Smooth muscle cell (in vitro differentiated cells): ENCODE data around the gene SWAP70. TPM values are rescaled to one million over a fixed set of nuclear protein-coding genes. Genes with fewer than 3 reads are reported as not detected.

Experiments used
- DNase-seq: peaks from one replicate; lab custom pipeline; 2025; ENCODE audit not compliant: unreplicated experiment; lab: John Stamatoyannopoulos, UW
- H2AFZ ChIP-seq: fragments of 200-600 bp; sonication (generic); 2 replicates; pipeline ENCODE4 v1.6.0; 2016; ENCODE audit warnings: antibody characterized with exemption, low read depth, mild to moderate bottlenecking
- H3F3A ChIP-seq: fragments of 200-600 bp; sonication (generic); 2 replicates; pipeline ENCODE4 v1.6.0; 2017; ENCODE audit warnings: antibody characterized with exemption, low read depth
- H3K27ac ChIP-seq: fragments of 200-600 bp; sonication (generic); 2 replicates; pipeline ENCODE4 v1.5.1; 2016; ENCODE audit warnings: low read depth, mild to moderate bottlenecking
- H3K27me3 ChIP-seq: fragments of 200-600 bp; sonication (generic); 2 replicates; pipeline ENCODE4 v1.6.1; 2016; ENCODE audit warnings: low read depth, mild to moderate bottlenecking
- H3K36me3 ChIP-seq: fragments of 200-600 bp; sonication (generic); 2 replicates; pipeline ENCODE4 v1.5.1; 2016; ENCODE audit warnings: low read depth
- H3K4me1 ChIP-seq: fragments of 200-600 bp; sonication (generic); 2 replicates; pipeline ENCODE4 v1.5.1; 2016; ENCODE audit warnings: low read depth
- H3K4me2 ChIP-seq: fragments of 200-600 bp; sonication (generic); 2 replicates; pipeline ENCODE4 v1.6.0; 2016; ENCODE audit warnings: mild to moderate bottlenecking
- H3K4me3 ChIP-seq: fragments of 200-600 bp; sonication (generic); 2 replicates; pipeline ENCODE4 v1.5.1; 2016; ENCODE audit warnings: mild to moderate bottlenecking
- H3K79me2 ChIP-seq: fragments of 200-600 bp; sonication (generic); 2 replicates; pipeline ENCODE4 v1.6.0; 2016; ENCODE audit warnings: low read depth, mild to moderate bottlenecking
- H3K9ac ChIP-seq: fragments of 200-600 bp; sonication (generic); 2 replicates; pipeline ENCODE4 v1.6.0; 2016; ENCODE audit warnings: low read depth
- H3K9me3 ChIP-seq: fragments of 200-600 bp; sonication (generic); replicated peaks from 2 replicates; pipeline ENCODE4 v1.5.1; 2016; ENCODE audit warnings: low read depth
- H4K20me1 ChIP-seq: fragments of 200-600 bp; sonication (generic); 2 replicates; pipeline ENCODE4 v1.6.0; 2016; ENCODE audit warnings: low read depth
- CTCF ChIP-seq: fragments of 200-600 bp; sonication (generic); IDR thresholded peaks from 2 replicates; pipeline ENCODE4 v1.5.1; 2017; ENCODE audit warnings: borderline replicate concordance, mild to moderate bottlenecking, antibody characterized with exemption; ENCODE audit not compliant: insufficient read depth, poor library complexity, severe bottlenecking
- WGBS: methylation state at CpG from one replicate; pipeline ENCODE4 v1.1.7; 2016; ENCODE audit warnings: low lambda C conversion rate; 5-methylcytosine and 5-hydroxymethylcytosine counted together
- polyA plus RNA-seq: library from polyadenylated mRNA; unstranded; fragments of >200 nt; fragmentation: Nextera tagmentation; extraction: Ambion mirVana; gene quantifications from 2 replicates; pipeline ENCODE4 v1.2.1, GENCODE V29; 2016
- total RNA-seq: library from RNA; depleted of rRNA; stranded (reverse); fragments of >200 nt; gene quantifications from 2 replicates; pipeline ENCODE4 v1.2.3, GENCODE V29; 2014

The SWAP70 gene
- total and polyA plus RNA-seq, 2 experiments from 2014 or later, result 15.4 to 17.8 TPM

- H4K20me1 ChIP-seq, result no peaks in the 10 kb centered on the region
- no peak overlapping the region for H2AFZ ChIP-seq
- no peaks in the 10 kb centered on the region for H3K27me3 ChIP-seq
- no peaks in the 10 kb centered on the region for H3K9me3 ChIP-seq
- no peaks in the 10 kb centered on the region for H3K36me3 ChIP-seq
- no peaks in the 10 kb centered on the region for H3F3A ChIP-seq
- H3K4me3 ChIP-seq, result no peak overlapping the region
- TF ChIP-seq CTCF, result no peak
- H3K79me2 ChIP-seq, result no peaks in the 10 kb centered on the region
- H3K27ac ChIP-seq, result no peak overlapping the region
- H3K4me1 ChIP-seq, result no peaks in the 10 kb centered on the region
- no peak overlapping the region for H3K4me2 ChIP-seq
- DNase-seq, result no peak
- WGBS, result 96% methylated on average over 5 of the region's 5 CpGs
- H3K9ac ChIP-seq, result no peak overlapping the region
These were observed 24.8 kb upstream of the SWAP70 start for GRCh38 chr11:9639099-9639498.

- no peak for TF ChIP-seq CTCF
- 78% methylated on average over 4 of the region's 4 CpGs for WGBS
- no peaks in the 10 kb centered on the region for H3K4me1 ChIP-seq
- H3K9me3 ChIP-seq, result no peaks in the 10 kb centered on the region
- no peak overlapping the region for H3K4me3 ChIP-seq
- H2AFZ ChIP-seq, result no peak overlapping the region
- no peak for DNase-seq
- no peaks in the 10 kb centered on the region for H3K27me3 ChIP-seq
- no peaks in the 10 kb centered on the region for H3K36me3 ChIP-seq
- no peak overlapping the region for H3K27ac ChIP-seq
- no peaks in the 10 kb centered on the region for H3F3A ChIP-seq
- H3K79me2 ChIP-seq, result no peaks in the 10 kb centered on the region
- H3K4me2 ChIP-seq, result no peak overlapping the region
- H4K20me1 ChIP-seq, result no peaks in the 10 kb centered on the region
- no peak overlapping the region for H3K9ac ChIP-seq
These were observed 23.9 kb upstream of the SWAP70 start for GRCh38 chr11:9639985-9640384.

GRCh38 chr11:9642894-9643293, 21.0 kb upstream of the SWAP70 start:
- H3F3A ChIP-seq, result no peaks in the 10 kb centered on the region
- no peak overlapping the region for H3K9ac ChIP-seq
- H3K36me3 ChIP-seq, result no peaks in the 10 kb centered on the region
- WGBS, result 94% methylated on average over 2 of the region's 2 CpGs
- DNase-seq, result no peak
- H4K20me1 ChIP-seq, result no peaks in the 10 kb centered on the region
- no peaks in the 10 kb centered on the region for H3K4me1 ChIP-seq
- TF ChIP-seq CTCF, result no peak
- H2AFZ ChIP-seq, result no peak overlapping the region
- H3K4me2 ChIP-seq, result no peak overlapping the region
- no peaks in the 10 kb centered on the region for H3K9me3 ChIP-seq
- no peak overlapping the region for H3K27ac ChIP-seq
- no peaks in the 10 kb centered on the region for H3K79me2 ChIP-seq
- no peaks in the 10 kb centered on the region for H3K27me3 ChIP-seq
- H3K4me3 ChIP-seq, result no peak overlapping the region

GRCh38 chr11:9643751-9644150, 20.1 kb upstream of the SWAP70 start:
- no peak for TF ChIP-seq CTCF
- H4K20me1 ChIP-seq, result no peaks in the 10 kb centered on the region
- no peaks in the 10 kb centered on the region for H3K36me3 ChIP-seq
- WGBS, result 90% methylated on average over 3 of the region's 3 CpGs
- no peak overlapping the region for H3K9ac ChIP-seq
- H3K4me2 ChIP-seq, result no peak overlapping the region
- no peaks in the 10 kb centered on the region for H3K27me3 ChIP-seq
- H3K27ac ChIP-seq, result no peak overlapping the region
- no peaks in the 10 kb centered on the region for H3K4me1 ChIP-seq
- H2AFZ ChIP-seq, result no peak overlapping the region
- H3K9me3 ChIP-seq, result no peaks in the 10 kb centered on the region
- no peaks in the 10 kb centered on the region for H3F3A ChIP-seq
- no peak overlapping the region for H3K4me3 ChIP-seq
- no peaks in the 10 kb centered on the region for H3K79me2 ChIP-seq
- DNase-seq, result no peak
